SK-N-SH (cell line): Measurements from ENCODE around the gene FTCD.

Experiments used
- EZH2phosphoT487 ChIP-seq: fragments of 200-600 bp; sonication (generic); IDR thresholded peaks from 2 replicates; pipeline ENCODE4 v1.6.1; 2017; ENCODE audit warnings: low read depth, mixed run types, mild to moderate bottlenecking, antibody characterized with exemption, moderate library complexity, borderline replicate concordance
- GATA2 ChIP-seq: sonication (generic); formaldehyde crosslinking; IDR thresholded peaks from 2 replicates; pipeline ENCODE4 v1.5.0; 2020; ENCODE audit warnings: mild to moderate bottlenecking, missing genetic modification reagents
- IRF3 ChIP-seq: fragments of 150-350 bp; IDR thresholded peaks from 2 replicates; pipeline ENCODE4 v1.6.1; 2016; ENCODE audit warnings: mild to moderate bottlenecking, low read depth, low read length
- MAX ChIP-seq: IDR thresholded peaks from 2 replicates; pipeline ENCODE4 v1.4.0; 2012; ENCODE audit warnings: low read depth
- POLR2AphosphoS5 ChIP-seq: IDR thresholded peaks from 2 replicates; pipeline ENCODE4 v1.6.1; 2012; ENCODE audit warnings: low read depth, low read length
- RAD21 ChIP-seq: IDR thresholded peaks from 2 replicates; pipeline ENCODE4 v1.6.1; 2012; ENCODE audit warnings: mild to moderate bottlenecking, low read length
- TAF1 ChIP-seq: IDR thresholded peaks from 2 replicates; pipeline ENCODE4 v1.6.1; 2012; ENCODE audit warnings: low read depth, mild to moderate bottlenecking, low read length, moderate library complexity, borderline replicate concordance
- TF ChIP-seq, protein P1 (sequence below): fragments of 200-600 bp; sonication (generic); IDR thresholded peaks from 2 replicates; pipeline ENCODE4 v1.6.1; 2017; ENCODE audit warnings: antibody characterized with exemption, mild to moderate bottlenecking, moderate library complexity

- TF ChIP-seq EZH2phosphoT487 (no peak), MAX (no peak), TAF1 (no peak), GATA2 (CRISPR knock-in tag) (no peak), POLR2AphosphoS5 (no peak), IRF3 (no peak), RAD21 (no peak)
- TF ChIP-seq, protein P1, sequence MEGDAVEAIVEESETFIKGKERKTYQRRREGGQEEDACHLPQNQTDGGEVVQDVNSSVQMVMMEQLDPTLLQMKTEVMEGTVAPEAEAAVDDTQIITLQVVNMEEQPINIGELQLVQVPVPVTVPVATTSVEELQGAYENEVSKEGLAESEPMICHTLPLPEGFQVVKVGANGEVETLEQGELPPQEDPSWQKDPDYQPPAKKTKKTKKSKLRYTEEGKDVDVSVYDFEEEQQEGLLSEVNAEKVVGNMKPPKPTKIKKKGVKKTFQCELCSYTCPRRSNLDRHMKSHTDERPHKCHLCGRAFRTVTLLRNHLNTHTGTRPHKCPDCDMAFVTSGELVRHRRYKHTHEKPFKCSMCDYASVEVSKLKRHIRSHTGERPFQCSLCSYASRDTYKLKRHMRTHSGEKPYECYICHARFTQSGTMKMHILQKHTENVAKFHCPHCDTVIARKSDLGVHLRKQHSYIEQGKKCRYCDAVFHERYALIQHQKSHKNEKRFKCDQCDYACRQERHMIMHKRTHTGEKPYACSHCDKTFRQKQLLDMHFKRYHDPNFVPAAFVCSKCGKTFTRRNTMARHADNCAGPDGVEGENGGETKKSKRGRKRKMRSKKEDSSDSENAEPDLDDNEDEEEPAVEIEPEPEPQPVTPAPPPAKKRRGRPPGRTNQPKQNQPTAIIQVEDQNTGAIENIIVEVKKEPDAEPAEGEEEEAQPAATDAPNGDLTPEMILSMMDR = no peak
Observed at GRCh38 chr21:46122237-46122671, 33.1 kb downstream of the FTCD start.
